Common myeloid progenitor, CD34-positive (primary cell): Measurements from ENCODE around the gene HIBCH.
A peak's percentile ranks its signal among the peaks of the same experiment; 100 is the strongest.

Source experiments
- CTCF ChIA-PET: fragments of 350-600 bp; sonication (Branson Sonifier 250); formaldehyde crosslinking; loops from one replicate; lab custom pipeline; 2021; ENCODE audit warnings: antibody characterized with exemption; lab: Charles Lee
- POLR2A ChIA-PET: fragments of 350-600 bp; sonication (Branson Sonifier 250); formaldehyde crosslinking; loops from one replicate; lab custom pipeline; 2021; ENCODE audit warnings: antibody characterized with exemption; lab: Charles Lee
- DNase-seq, 3 donors: peaks; one replicate each; pipeline versions ENCODE4 v3.0.0 to v3.0.0-alpha.2; 2013
- H3K27ac ChIP-seq, 2 experiments: 1 replicate in 1 of 2; 2 replicates in 1 of 2; pipeline ENCODE4 v1.7.0; 2013; ENCODE audit warnings: inconsistent platforms in 2 of 2, low read length in 2 of 2, mild to moderate bottlenecking in 2 of 2, low read depth in 1 of 2, moderate library complexity in 1 of 2; ENCODE audit not compliant: severe bottlenecking in 2 of 2, insufficient read depth in 1 of 2, poor library complexity in 1 of 2
- H3K27me3 ChIP-seq, 5 experiments: replicated peaks in 2 of 5; 1 replicate in 3 of 5; 2 replicates in 2 of 5; pipeline versions ENCODE4 v1.6.1 to v1.7.0; 2013; ENCODE audit warnings: low read length in 4 of 5, mild to moderate bottlenecking in 2 of 5, moderate library complexity in 2 of 5, inconsistent platforms in 1 of 5; ENCODE audit not compliant: insufficient read depth in 5 of 5, control insufficient read depth in 4 of 5
- H3K36me3 ChIP-seq, 4 experiments: 1 replicate in 2 of 4; 2 replicates in 2 of 4; pipeline versions ENCODE4 v1.6.1 to v1.7.0; 2013; ENCODE audit warnings: low read length in 3 of 4, control low read depth in 1 of 4, mild to moderate bottlenecking in 1 of 4; ENCODE audit not compliant: control insufficient read depth in 4 of 4, insufficient read depth in 4 of 4
- H3K4me1 ChIP-seq, 4 experiments: 1 replicate in 3 of 4; 2 replicates in 1 of 4; pipeline versions ENCODE4 v1.6.1 to v1.7.1; 2013; ENCODE audit warnings: low read length in 3 of 4, mild to moderate bottlenecking in 3 of 4, control low read depth in 1 of 4, inconsistent platforms in 1 of 4, moderate library complexity in 1 of 4; ENCODE audit not compliant: control insufficient read depth in 4 of 4, insufficient read depth in 4 of 4; ENCODE audit errors: control extremely low read depth in 1 of 4
- H3K4me3 ChIP-seq, 7 experiments: 1 replicate in 4 of 7; 2 replicates in 3 of 7; pipeline versions ENCODE4 v1.5.1 to v1.7.0; 2013; ENCODE audit warnings: mild to moderate bottlenecking in 7 of 7, low read length in 6 of 7, moderate library complexity in 6 of 7, inconsistent platforms in 2 of 7, low read depth in 2 of 7, control low read depth in 1 of 7; ENCODE audit not compliant: insufficient read depth in 4 of 7, control insufficient read depth in 1 of 7; ENCODE audit errors: extremely low read depth in 1 of 7
- H3K9me3 ChIP-seq, 5 experiments: 1 replicate in 4 of 5; 2 replicates in 1 of 5; pipeline versions ENCODE4 v1.6.1 to v1.7.1; 2013; ENCODE audit warnings: low read length in 4 of 5, mild to moderate bottlenecking in 2 of 5, inconsistent platforms in 1 of 5, low read depth in 1 of 5, moderate library complexity in 1 of 5; ENCODE audit not compliant: control insufficient read depth in 4 of 5, insufficient read depth in 2 of 5; ENCODE audit errors: control extremely low read depth in 1 of 5
- WGBS: methylation state at CpG from one replicate; pipeline ENCODE4 v1.1.5; 2013; ENCODE audit not compliant: insufficient coverage; 5-methylcytosine and 5-hydroxymethylcytosine counted together

Gene HIBCH

DNA sequence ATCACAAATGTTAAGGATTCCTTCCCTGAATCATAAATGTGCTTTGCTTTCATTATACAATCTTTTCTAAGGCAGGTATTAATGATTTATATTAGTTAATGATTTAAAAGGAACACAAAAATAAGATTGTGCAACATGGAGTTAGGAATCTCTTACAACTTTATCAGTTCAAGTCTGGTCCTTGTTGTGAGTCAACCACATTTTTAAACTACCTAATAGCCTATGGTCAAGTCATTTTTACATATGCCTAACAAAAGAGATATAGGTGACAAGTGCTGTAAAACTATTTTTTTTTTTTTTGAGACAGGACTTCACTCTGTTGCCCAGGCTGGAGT, 15.6 kb upstream of the HIBCH start:
- peaks cover 0 to 3% (median 0%) of the 10 kb centered on the region in 4 experiments for H3K4me1 ChIP-seq
- ChIA-PET POLR2A (interaction anchor here (0.7 kb wide), 1 partner anchor 96 kb away, joined by 3 read pairs; no protein-coding TSS in a partner anchor), CTCF (no interaction called here)
- DNase-seq = no peak
- no peaks in the 10 kb centered on the region for H3K36me3 ChIP-seq
- no peak overlapping the region for H3K4me3 ChIP-seq
- H3K9me3 ChIP-seq = no peaks in the 10 kb centered on the region
- no peak overlapping the region for H3K27ac ChIP-seq
- no peaks in the 10 kb centered on the region for H3K27me3 ChIP-seq

- 71% methylated on average over 6 of the region's 8 CpGs for WGBS
- Histone ChIP-seq H3K4me3 (no peak overlapping the region), H3K4me1 (peaks cover 0 to 3% (median 0%) of the 10 kb centered on the region in 4 experiments), H3K27ac (no peak overlapping the region), H3K36me3 (no peaks in the 10 kb centered on the region), H3K27me3 (no peaks in the 10 kb centered on the region), H3K9me3 (no peaks in the 10 kb centered on the region)
- POLR2A ChIA-PET = no interaction called here
- DNase-seq = no peak
- CTCF ChIA-PET = no interaction called here
Observed at GRCh38 chr2:190334479-190335224, 15.0 kb upstream of the HIBCH start.

DNA sequence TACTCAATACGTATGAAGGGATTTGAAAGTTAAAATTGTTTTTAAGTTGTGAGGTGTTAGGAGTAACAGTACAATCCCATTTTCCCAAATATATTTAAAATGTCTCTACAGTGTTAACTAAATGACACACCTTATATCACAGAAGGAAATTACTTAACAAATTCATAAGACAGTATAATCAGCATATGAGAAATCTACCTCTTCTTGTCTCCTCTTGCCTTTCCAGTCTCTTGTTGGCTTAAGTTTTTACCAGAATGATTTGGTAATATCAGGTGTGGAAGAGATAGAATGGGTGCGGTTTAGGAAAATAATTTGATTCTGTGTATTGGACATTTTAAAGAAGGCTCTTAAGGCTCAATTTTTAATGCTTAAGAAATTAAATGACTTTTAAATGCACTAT, 14.3 kb upstream of the HIBCH start:
- Histone ChIP-seq H3K9me3 (no peaks in the 10 kb centered on the region), H3K4me3 (no peak overlapping the region), H3K27me3 (no peaks in the 10 kb centered on the region), H3K27ac (no peak overlapping the region), H3K4me1 (peaks cover 0 to 3% (median 0%) of the 10 kb centered on the region in 4 experiments), H3K36me3 (no peaks in the 10 kb centered on the region)
- no CpG with 5 or more reads among the region's 2 CpGs for WGBS
- no peak for DNase-seq
- CTCF ChIA-PET = no interaction called here
- POLR2A ChIA-PET = no interaction called here

GRCh38 chr2:190333395-190333794, 13.8 kb upstream of the HIBCH start:
- Histone ChIP-seq H3K4me1 (peaks cover 0 to 3% (median 0%) of the 10 kb centered on the region in 4 experiments), H3K9me3 (no peaks in the 10 kb centered on the region), H3K27ac (no peak overlapping the region), H3K36me3 (no peaks in the 10 kb centered on the region), H3K27me3 (no peaks in the 10 kb centered on the region), H3K4me3 (no peak overlapping the region)
- CTCF ChIA-PET = interaction anchor here (0.7 kb wide), 1 partner anchor 105 kb away, joined by 3 read pairs; no protein-coding TSS in a partner anchor
- WGBS = no CpG with 5 or more reads among the region's 8 CpGs
- DNase-seq = no peak
- POLR2A ChIA-PET = no interaction called here

DNA sequence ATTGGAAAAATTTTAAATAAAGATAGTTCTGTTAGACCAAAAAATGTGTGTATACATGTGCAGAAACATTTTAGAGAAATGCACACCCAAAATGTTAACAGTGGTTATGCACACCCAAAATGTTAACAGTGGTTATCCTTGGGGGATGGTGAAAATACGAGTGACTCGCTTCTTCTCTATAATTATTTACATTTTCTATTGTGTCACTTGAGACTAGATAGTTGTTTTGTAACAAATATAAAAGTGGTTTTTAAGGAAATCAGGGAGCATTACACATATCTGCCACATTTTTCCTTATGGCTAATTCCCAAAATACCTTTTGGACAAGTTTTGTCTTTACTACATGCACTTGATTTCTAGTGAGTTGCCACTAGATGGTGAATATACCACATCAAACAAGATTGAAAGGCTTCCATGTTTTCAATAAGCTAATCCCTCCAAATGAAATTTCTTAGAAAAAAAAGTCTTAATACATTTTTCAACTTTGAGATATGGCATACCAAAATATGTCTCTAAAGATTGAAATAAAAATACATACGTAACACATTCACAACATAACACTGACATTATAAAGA, 9.0 kb upstream of the HIBCH start:
- peaks cover 0 to 4% (median 0%) of the 10 kb centered on the region in 5 experiments for H3K27me3 ChIP-seq
- no peak overlapping the region for H3K4me3 ChIP-seq
- ChIA-PET POLR2A (no interaction called here), CTCF (interaction anchor here (1.1 to 1.4 kb wide), 2 partner anchors 48 to 183 kb away, joined by 3 to 4 read pairs; no protein-coding TSS in a partner anchor)
- no peaks in the 10 kb centered on the region for H3K36me3 ChIP-seq
- no peak overlapping the region for H3K27ac ChIP-seq
- no peaks in the 10 kb centered on the region for H3K9me3 ChIP-seq
- WGBS = no CpG with 5 or more reads among the region's 3 CpGs
- no peaks in the 10 kb centered on the region for H3K4me1 ChIP-seq
- DNase-seq = peak in 1 of 3 donors; percentile 33

- ChIA-PET CTCF (interaction anchor here (1.1 to 1.4 kb wide), 2 partner anchors 49 to 184 kb away, joined by 3 to 4 read pairs; no protein-coding TSS in a partner anchor), POLR2A (no interaction called here)
- DNase-seq = no peak
- Histone ChIP-seq H3K4me3 (no peak overlapping the region), H3K36me3 (no peaks in the 10 kb centered on the region), H3K4me1 (no peaks in the 10 kb centered on the region), H3K27ac (no peak overlapping the region), H3K9me3 (no peaks in the 10 kb centered on the region), H3K27me3 (peaks cover 0 to 4% (median 0%) of the 10 kb centered on the region in 5 experiments)
- 100% methylated on average over 2 of the region's 4 CpGs for WGBS
Observed at GRCh38 chr2:190327867-190328572, 8.4 kb upstream of the HIBCH start.

DNA sequence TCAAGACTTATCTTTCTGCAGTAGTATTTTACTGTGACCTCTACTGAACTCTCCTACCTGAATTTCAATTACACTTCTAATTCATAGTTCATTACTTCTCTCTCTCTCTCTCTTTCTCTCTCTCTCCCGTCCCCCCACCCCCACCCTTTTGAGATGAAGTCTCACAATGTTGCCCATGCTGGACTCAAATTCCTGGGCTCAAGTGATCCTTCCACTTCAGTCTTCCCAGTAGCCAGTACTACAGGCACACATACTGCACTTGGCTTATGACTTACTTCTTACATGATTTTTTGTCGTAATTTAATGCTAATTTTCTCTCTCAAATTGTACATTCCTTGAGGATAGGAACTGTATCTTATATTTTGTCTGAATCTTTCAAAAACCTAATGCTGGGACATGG, 6.0 kb upstream of the HIBCH start:
- Histone ChIP-seq H3K36me3 (no peaks in the 10 kb centered on the region), H3K4me3 (no peak overlapping the region), H3K27ac (no peak overlapping the region), H3K4me1 (peaks cover 2 to 4% (median 3%) of the 10 kb centered on the region in 4 experiments), H3K27me3 (peaks cover 0 to 4% (median 0%) of the 10 kb centered on the region in 5 experiments), H3K9me3 (no peaks in the 10 kb centered on the region)
- no CpG with 5 or more reads among the region's 2 CpGs for WGBS
- no peak for DNase-seq
- CTCF ChIA-PET = interaction anchor here (1.0 kb wide), 1 partner anchor 25 kb away, joined by 3 read pairs; no protein-coding TSS in a partner anchor
- POLR2A ChIA-PET = no interaction called here
